Measurements from ENCODE around the gene NELL2.

The NELL2 gene

DNA sequence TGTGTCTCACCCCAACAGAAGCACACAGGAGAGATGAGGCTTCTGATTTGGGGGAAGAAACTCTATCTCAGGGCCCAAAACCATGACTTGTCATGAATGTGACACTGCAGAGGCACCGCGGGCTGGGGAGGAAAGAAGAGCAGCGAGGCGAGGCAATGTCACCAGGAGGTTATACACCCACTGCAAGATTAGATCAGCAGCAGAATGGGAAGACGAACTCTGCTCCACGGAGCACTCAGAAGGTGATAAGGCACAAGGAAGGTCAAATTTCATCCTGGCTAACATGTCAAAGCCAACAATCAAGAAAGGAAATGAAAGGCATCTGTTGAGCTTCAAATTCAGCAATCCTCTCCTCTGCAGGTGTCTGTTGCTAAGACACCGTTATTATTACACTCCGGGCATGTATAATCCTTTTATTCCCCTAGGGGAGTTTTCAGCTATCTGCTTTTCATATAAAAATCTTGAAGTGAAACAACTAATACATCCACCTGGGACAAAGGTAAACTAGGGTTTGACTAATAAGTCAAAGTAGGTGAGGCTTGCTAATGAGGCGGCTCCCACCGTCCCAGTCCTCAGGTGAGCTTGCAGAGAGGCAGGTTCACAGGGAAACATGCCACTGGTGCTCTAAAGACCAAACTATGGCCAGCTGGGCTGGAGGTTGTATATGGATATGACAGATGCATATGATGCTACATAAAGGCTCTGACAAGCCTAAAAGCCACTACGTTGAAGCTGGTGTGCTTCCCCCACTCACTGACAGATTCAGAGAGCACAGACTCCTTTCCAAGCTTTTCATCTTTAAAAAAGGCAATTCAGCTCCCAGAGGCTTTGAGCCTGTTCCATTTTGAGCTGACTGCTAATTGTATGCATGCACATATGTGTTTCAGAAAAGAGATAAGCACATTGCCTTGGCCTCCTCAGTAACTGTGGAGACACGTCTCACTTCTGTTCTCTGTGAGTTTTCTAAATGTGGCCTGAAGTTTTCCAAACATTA lies 221.2 kb downstream of the NELL2 start:
- H3K9me3 Mint-ChIP-seq = peaks cover 0 to 3% of the 10 kb centered on the region in 2 donors
- peaks cover 40% of the 10 kb centered on the region for H3K4me1 Mint-ChIP-seq
- DNase-seq = no peak
- H3K27me3 Mint-ChIP-seq = no peaks in the 10 kb centered on the region
- H3K27ac Mint-ChIP-seq = peak overlapping the region in 1 of 2 donors; percentile 25
- peak; percentile 52 for ATAC-seq
- peak overlapping the region in 1 of 2 donors; percentile 0 for H3K4me3 Mint-ChIP-seq

DNA sequence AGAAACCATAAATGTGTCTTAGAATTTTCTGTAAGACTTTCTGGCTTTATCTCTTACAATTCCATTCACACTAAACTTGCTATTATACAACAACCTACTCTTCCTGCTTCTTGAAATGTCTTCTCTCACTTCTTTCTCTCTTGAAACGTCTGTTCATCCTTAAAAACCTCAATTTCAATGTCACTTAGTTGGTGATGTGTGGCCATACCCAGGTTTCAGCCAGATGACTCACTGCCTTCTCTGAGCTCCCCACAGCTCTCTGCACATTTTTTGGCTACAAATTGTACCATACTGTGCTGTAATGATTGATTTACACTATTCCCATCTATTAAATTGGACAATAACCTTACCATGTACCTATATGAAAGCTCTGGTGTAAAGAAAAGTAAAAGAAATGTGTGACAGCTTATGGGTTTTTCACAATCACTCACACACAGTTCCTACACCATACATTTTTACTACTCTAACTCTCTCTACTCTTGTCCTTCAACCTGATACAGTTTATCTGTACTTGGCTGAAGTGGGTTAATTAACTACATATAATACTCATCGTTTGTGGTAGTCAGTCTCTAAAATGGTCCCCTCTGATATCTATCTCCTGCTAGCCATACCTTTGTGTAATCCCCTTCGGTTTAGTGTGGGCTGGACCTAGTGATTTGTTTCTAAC lies 222.1 kb downstream of the NELL2 start:
- peaks cover 48% of the 10 kb centered on the region for H3K4me1 Mint-ChIP-seq
- H3K4me3 Mint-ChIP-seq = no peak overlapping the region
- no peaks in the 10 kb centered on the region for H3K27me3 Mint-ChIP-seq
- H3K9me3 Mint-ChIP-seq = no peaks in the 10 kb centered on the region
- ATAC-seq = peak; percentile 86
- no peak for DNase-seq
- H3K27ac Mint-ChIP-seq = no peak overlapping the region

DNA sequence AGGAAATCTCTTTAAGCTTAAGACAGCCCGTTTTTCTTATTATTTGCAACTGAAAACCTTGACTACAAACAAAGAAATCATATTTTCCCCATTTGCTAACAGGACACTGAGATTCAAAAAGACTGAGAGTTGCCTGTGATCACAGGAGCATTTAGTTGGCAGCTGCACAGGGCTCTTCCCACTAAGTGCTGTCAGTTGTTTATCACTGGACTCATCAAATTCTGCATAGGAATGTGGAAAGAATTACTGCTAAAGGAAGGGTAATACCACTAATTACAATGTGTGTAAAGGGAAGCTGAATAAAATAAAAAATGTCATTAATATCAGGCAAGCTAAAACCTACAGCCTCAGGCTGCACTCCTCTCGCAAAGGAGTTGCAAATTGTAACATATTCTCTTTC lies 226.4 kb downstream of the NELL2 start:
- Mint-ChIP-seq H3K27ac (peak overlapping the region in 1 of 2 donors; percentile 67), H3K27me3 (no peaks in the 10 kb centered on the region)

DNA sequence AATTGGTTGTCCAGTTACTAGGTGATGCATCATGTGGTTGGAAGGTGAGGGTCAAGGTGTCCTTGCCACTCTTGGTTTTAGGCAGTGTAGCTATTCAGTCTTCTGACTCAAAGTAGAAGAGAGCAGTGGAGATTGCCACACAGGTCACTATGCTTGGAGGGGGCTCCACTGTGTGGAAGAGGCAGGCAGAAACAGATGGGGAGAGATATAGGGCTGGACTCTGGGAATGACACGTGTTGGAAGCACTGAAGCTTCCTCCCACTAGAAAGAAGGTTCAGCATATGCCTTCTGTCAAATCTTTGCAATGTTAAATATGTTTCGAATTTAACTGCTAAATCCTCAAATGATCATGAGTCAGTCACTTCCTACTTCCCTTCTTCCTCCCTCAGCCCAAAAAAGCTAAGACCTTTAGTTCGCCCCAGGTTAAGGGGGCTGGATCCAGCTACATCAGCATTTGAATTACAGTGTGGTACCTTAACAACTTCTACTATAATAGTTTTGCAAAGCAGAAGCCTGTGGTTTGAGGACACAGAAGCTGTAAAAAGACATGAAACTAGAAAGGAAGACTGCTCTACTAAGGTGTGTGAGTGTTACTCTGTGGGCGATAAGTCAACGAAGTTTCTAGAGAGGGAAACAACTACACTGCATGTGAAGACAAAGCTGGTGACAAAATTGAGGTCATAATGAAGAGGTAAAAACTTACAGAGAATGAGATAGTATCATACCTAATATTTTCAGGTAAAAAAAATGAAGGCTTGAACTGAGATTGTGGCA lies 228.0 kb downstream of the NELL2 start:
- peak overlapping the region in 1 of 2 donors; percentile 53 for H3K27ac Mint-ChIP-seq
- peaks cover 36% of the 10 kb centered on the region for H3K4me1 Mint-ChIP-seq
- no peaks in the 10 kb centered on the region for H3K9me3 Mint-ChIP-seq
- H3K27me3 Mint-ChIP-seq = no peaks in the 10 kb centered on the region
- DNase-seq (no peak), ATAC-seq (peak; percentile 88)
- H3K4me3 Mint-ChIP-seq = no peak overlapping the region

More for the DNA sequence above, 226.4 kb downstream of the NELL2 start:
- no peak for DNase-seq
- H3K9me3 Mint-ChIP-seq = no peaks in the 10 kb centered on the region
- peaks cover 52% of the 10 kb centered on the region for H3K4me1 Mint-ChIP-seq
- no peak for ATAC-seq
- H3K4me3 Mint-ChIP-seq = no peak overlapping the region

DNA sequence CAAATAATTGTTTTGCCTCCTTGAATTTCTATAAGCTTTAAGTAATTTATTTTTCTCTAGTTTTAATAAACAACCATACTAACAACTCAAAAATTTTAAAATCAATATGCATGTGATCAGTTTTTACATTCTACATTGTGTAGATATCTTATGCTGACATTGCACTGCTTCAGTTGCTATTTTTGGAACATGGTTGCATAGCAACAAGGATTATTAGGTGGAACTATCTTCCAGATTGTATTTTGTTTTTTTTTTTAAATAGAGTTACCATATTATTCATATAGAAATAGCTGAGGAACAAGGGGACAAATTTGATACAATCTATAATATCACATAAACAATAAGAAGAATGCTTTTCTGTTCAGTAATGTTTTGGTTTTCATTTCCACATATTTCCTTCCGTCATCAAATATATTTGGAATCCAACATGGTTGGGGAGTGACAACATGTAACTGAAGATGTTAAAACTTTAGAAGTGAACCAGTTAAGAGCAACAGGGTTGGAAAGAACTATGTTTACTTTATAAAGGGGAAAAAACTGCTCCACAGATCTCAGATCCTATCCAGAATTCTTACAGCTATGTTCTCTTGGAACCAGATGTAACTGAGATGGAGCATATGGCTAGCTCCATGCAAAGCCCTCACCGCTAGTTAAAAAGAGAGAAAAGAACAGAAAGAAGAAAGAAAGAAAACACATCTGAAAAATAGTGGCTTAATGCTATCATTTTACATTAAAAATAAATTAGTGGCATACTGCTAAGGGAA lies 235.5 kb downstream of the NELL2 start:
- no peak overlapping the region for H3K27ac Mint-ChIP-seq
- H3K4me3 Mint-ChIP-seq = no peak overlapping the region
- peaks cover 5 to 17% of the 10 kb centered on the region in 2 donors for H3K9me3 Mint-ChIP-seq
- H3K27me3 Mint-ChIP-seq = no peaks in the 10 kb centered on the region
- DNase-seq (no peak), ATAC-seq (no peak)
- no peaks in the 10 kb centered on the region for H3K4me1 Mint-ChIP-seq

DNA sequence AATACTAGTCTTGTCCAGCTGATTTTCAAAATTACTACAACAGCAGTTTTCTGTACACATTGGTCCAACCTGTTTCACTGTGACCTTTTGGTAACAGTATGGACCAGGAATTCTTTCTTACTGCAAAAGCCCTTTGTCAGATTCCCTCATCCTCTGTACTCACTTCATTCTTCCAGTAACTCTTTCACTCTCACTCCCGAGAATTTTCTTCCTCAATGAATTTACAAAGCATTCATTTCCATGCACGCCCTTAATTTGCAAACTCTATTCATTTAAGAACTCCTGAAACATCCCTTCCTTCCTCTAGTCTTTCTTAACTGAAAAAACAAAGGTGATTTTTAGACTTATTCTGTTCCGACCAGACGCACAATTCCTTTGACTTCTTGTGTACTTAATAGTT lies 238.2 kb downstream of the NELL2 start:
- H3K27ac Mint-ChIP-seq = no peak overlapping the region
- ATAC-seq (no peak), DNase-seq (no peak)
- no peaks in the 10 kb centered on the region for H3K27me3 Mint-ChIP-seq
- peaks cover 5 to 17% of the 10 kb centered on the region in 2 donors for H3K9me3 Mint-ChIP-seq
- H3K4me1 Mint-ChIP-seq = no peaks in the 10 kb centered on the region
- no peak overlapping the region for H3K4me3 Mint-ChIP-seq

DNA sequence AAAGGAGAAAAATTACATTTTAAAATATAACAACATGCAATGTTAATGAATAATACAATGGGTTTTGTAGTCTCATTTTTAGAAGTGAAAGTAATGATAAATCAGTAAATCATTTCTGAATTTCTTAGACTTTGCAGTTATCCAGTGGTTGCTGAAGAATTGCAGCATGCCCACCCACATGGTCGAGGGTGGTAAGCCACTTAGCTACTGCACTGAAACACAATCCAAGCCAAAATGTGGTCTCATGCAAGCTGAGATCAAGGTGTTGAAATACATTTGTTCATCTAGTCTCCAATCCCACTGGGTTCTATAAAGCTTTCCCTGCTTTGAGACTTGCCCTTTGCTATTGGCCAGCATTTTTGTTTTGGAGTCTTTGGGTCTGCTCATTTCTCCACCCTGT lies 247.9 kb downstream of the NELL2 start:
- Mint-ChIP-seq H3K27me3 (no peaks in the 10 kb centered on the region), H3K9me3 (no peaks in the 10 kb centered on the region), H3K27ac (peak overlapping the region in 1 of 2 donors; percentile 20), H3K4me1 (peaks cover 20% of the 10 kb centered on the region), H3K4me3 (no peak overlapping the region)
- peak in 1 of 2 donors; percentile 18 for DNase-seq
- peak; percentile 64 for ATAC-seq

DNA sequence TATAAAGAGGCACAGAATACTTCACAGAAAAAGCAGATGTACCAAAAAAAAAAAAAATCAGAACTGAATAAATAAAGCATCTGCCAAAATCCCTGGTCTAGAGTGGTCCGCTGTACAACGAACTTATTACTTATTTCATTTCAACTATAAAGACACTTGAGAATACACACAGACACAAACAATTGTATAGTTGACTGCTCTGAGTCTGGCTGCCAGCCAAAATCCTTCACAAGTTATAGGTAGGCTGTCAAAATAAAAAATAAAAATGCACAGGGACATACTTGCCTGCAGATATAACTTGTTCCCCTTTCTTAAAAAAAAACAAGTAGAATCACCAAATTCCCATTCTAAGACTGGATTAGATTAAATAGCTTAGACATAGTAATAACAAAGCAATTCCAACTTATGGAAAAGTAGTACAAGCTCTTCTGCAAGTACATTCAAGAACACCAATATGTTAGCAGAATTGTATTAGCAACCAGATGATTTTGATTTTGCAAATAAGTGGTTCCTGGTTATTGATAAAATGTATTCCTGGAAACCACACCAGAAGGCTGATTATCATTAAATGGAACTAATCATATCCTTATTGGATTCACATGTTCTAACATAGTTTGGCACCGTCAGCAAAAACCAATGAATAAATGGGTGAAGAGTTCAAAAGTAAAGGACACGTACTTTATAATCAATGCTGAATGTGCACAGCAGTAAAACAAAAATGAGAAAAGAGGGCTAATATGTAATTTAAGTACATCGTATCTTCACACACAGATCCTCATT lies 248.5 kb downstream of the NELL2 start:
- no peak for DNase-seq
- H3K4me1 Mint-ChIP-seq = peaks cover 24% of the 10 kb centered on the region
- no peak for ATAC-seq
- H3K4me3 Mint-ChIP-seq = no peak overlapping the region
- no peak overlapping the region for H3K27ac Mint-ChIP-seq
- no peaks in the 10 kb centered on the region for H3K27me3 Mint-ChIP-seq
- H3K9me3 Mint-ChIP-seq = no peaks in the 10 kb centered on the region

DNA sequence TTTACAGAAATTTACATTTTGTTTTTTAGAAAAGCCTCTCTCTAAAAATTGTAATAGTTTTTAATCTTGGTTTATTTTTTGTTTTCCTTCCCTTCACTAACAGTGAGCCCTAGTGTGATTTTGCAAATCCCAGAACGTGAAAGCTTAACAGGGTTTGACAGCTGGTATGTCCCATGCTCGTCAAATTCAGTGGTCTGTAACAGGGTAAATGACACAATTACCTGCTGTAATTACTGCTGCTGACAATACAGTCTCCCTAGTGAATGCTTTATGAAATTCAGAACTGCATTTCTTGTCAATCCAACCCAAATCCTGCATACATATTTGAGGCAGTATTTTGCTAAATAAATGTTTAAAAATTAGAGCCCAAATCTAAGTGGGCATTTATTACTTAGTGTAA lies 249.2 kb downstream of the NELL2 start:
- DNase-seq (no peak), ATAC-seq (no peak)
- Mint-ChIP-seq H3K27ac (no peak overlapping the region), H3K4me3 (no peak overlapping the region), H3K27me3 (no peaks in the 10 kb centered on the region), H3K4me1 (peaks cover 31% of the 10 kb centered on the region), H3K9me3 (no peaks in the 10 kb centered on the region)

DNA sequence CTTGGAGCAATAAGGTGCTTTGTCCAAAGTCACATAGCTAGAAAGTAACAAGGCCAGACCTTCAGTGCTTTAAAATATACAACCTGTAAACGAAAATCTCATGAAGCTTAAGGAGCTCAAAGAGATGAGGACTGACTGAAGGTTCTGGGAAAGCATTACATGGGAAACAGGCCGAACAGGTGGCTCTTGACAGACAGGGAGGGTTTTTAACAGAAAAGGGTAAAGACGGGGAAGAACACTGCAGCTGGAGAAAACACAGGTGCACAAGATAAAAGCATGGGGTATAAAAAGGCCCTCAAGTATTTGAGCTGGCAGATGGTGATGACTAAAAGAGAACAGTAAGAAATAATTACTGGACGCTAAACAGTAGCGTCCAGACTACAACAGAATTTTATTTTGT lies 257.2 kb downstream of the NELL2 start:
- Mint-ChIP-seq H3K9me3 (no peaks in the 10 kb centered on the region), H3K27ac (no peak overlapping the region), H3K4me1 (peaks cover 11% of the 10 kb centered on the region), H3K27me3 (no peaks in the 10 kb centered on the region), H3K4me3 (no peak overlapping the region)
- DNase-seq (no peak), ATAC-seq (no peak)

DNA sequence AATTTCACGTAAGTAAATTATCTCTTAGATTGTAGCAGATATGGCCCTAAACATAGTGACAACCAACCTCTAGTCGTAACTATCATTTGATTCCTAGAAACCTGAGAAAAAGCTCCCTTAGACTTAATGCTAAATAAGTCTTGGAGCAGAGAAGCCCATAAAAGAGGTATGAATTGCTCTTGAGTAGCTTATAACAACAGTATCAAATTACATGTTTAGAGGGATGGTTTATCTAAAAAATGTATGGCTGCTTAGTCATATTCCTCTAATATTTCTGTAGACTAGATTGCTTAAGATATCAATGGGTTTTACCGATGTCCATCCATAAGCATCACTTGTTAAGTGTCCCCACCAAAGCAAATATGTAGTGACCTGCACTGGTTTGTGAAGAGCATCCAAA lies 259.7 kb downstream of the NELL2 start:
- H3K27me3 Mint-ChIP-seq = no peaks in the 10 kb centered on the region
- ATAC-seq (no peak), DNase-seq (no peak)
- no peak overlapping the region for H3K4me3 Mint-ChIP-seq
- no peaks in the 10 kb centered on the region for H3K9me3 Mint-ChIP-seq
- no peaks in the 10 kb centered on the region for H3K4me1 Mint-ChIP-seq
- no peak overlapping the region for H3K27ac Mint-ChIP-seq

DNA sequence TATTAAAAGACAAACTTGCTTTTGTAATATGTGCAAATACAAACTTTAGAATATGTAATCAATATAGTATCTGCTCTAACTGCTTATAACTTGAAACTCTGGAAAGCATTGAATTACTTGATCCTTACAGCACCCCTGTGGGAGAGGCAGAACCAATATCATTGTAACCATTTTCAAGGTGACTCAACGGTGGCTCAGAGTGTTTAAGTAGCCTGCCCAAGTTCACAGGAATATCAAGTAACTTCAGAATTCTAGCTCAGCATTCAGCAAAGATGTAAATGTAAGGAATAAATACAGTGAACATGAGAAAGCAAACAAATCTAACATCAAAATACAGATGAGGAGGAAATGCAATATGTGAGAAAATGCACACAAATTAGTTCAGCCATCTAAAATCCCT lies 264.6 kb downstream of the NELL2 start:
- H3K4me1 Mint-ChIP-seq = no peaks in the 10 kb centered on the region
- no peaks in the 10 kb centered on the region for H3K27me3 Mint-ChIP-seq
- H3K27ac Mint-ChIP-seq = no peak overlapping the region
- H3K9me3 Mint-ChIP-seq = no peaks in the 10 kb centered on the region
- no peak for DNase-seq
- ATAC-seq = no peak
- H3K4me3 Mint-ChIP-seq = no peak overlapping the region

DNA sequence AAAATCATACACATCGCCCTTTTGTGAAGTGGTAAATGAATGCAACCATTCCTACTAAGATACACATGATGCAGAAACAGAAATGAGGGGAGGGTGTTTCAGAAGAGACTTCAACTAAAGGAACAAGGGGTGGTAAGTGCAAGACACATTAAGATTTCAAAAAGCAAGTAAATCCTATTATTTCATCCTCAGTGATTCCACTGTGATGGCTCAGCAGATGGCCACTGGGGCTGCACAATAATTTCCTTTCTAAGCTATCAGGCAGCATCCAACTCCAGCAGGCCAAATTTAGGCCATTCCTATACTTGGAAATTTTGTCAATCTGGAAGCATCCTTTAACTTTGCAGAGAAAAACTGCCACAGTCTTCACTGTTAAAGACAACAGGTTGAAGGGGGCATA lies 272.4 kb downstream of the NELL2 start:
- no peaks in the 10 kb centered on the region for H3K9me3 Mint-ChIP-seq
- ATAC-seq (no peak), DNase-seq (no peak)
- H3K4me3 Mint-ChIP-seq = no peak overlapping the region
- peaks cover 6% of the 10 kb centered on the region for H3K4me1 Mint-ChIP-seq
- no peaks in the 10 kb centered on the region for H3K27me3 Mint-ChIP-seq
- H3K27ac Mint-ChIP-seq = no peak overlapping the region

DNA sequence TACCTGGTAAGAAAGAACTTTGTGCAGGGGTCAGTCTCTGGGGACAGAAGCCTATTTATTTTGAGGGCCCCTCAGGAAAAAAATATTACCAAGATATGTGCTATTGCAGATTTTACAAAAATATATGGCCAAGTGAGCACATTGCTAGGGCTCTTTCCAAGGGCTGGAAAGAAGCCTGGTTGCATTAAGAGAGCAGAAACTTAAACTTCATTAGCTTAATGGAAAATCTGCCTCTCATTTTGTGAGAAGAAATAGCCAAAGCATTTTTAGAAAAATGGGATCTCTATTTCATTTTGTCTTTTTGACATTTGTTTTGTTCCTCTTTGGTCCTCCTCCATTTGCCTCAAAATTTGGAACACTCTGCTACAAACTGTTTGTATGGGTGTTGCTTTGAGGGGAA lies 283.5 kb downstream of the NELL2 start:
- no peak for DNase-seq
- no peak for ATAC-seq
- no peaks in the 10 kb centered on the region for H3K27me3 Mint-ChIP-seq
- peaks cover 0 to 6% of the 10 kb centered on the region in 2 donors for H3K9me3 Mint-ChIP-seq
- peaks cover 14% of the 10 kb centered on the region for H3K4me1 Mint-ChIP-seq
- no peak overlapping the region for H3K4me3 Mint-ChIP-seq
- H3K27ac Mint-ChIP-seq = no peak overlapping the region
